ENCODE results near the gene MYO1D.

The MYO1D gene

DNA sequence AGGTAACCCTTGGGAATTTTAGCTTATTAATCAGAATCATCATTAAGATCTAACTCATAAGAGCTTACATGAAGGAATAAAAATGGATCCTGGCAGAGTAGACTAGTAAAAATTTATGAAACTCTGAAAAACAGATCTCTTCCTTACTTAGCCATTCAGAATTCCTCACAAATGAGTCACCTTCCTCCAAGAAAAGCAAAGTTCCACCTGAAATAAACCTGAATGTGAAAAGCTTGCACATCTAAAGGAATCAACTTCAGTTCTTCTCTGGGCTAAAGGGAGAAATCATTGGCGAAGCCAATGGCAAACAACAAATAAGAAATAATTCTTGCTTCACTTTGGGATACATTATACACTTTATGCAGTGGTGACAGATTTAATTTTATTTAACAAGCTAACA, 22.7 kb downstream of the MYO1D start:
- Histone ChIP-seq H3K4me1 (peaks cover 0 to 95% (median 30%) of the 10 kb centered on the region in 4 donors), H3K4me3 (no peak overlapping the region), H3K27ac (peak overlapping the region in 1 of 2 donors; percentile 31), H3K27me3 (no peaks in the 10 kb centered on the region), H3K9me3 (no peaks in the 10 kb centered on the region), H3K36me3 (no peaks in the 10 kb centered on the region)
- TF ChIP-seq, protein P1, sequence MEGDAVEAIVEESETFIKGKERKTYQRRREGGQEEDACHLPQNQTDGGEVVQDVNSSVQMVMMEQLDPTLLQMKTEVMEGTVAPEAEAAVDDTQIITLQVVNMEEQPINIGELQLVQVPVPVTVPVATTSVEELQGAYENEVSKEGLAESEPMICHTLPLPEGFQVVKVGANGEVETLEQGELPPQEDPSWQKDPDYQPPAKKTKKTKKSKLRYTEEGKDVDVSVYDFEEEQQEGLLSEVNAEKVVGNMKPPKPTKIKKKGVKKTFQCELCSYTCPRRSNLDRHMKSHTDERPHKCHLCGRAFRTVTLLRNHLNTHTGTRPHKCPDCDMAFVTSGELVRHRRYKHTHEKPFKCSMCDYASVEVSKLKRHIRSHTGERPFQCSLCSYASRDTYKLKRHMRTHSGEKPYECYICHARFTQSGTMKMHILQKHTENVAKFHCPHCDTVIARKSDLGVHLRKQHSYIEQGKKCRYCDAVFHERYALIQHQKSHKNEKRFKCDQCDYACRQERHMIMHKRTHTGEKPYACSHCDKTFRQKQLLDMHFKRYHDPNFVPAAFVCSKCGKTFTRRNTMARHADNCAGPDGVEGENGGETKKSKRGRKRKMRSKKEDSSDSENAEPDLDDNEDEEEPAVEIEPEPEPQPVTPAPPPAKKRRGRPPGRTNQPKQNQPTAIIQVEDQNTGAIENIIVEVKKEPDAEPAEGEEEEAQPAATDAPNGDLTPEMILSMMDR (IDR thresholded peaks at IDR 0.05), result no peak
- DNase-seq, result no peak
- intact Hi-C loops (cut with DNase I; ENCODE audit: low total_unique reads), result no loop called here

DNA sequence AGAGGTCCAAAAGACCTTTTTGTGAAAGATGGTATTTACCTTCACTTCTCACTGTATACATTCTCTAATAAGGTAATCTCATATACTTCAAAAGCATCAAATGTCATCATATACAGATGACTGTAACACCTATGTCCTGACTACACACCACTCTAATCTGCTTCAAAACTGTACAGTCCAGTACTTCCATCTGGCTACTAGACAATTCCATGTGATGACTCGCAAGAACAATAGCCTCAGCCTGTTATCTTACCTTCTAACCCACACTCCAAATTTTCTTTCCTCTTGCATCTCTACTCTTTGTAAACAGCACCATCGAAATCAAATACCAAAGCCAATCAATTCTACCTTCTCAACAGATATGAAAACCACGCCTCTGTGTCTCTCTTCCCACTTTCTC, 24.1 kb downstream of the MYO1D start:
- DNase-seq, result no peak
- no peaks in the 10 kb centered on the region for H3K36me3 ChIP-seq
- intact Hi-C loops (cut with DNase I; ENCODE audit: low total_unique reads), result no loop called here
- H3K27ac ChIP-seq, result peak overlapping the region; percentile 21 to 29
- no peaks in the 10 kb centered on the region for H3K27me3 ChIP-seq
- peaks cover 0 to 92% (median 25%) of the 10 kb centered on the region in 4 donors for H3K4me1 ChIP-seq
- H3K4me3 ChIP-seq, result no peak overlapping the region
- TF ChIP-seq, protein P1 (IDR thresholded peaks at IDR 0.05), result no peak
- no peaks in the 10 kb centered on the region for H3K9me3 ChIP-seq

DNA sequence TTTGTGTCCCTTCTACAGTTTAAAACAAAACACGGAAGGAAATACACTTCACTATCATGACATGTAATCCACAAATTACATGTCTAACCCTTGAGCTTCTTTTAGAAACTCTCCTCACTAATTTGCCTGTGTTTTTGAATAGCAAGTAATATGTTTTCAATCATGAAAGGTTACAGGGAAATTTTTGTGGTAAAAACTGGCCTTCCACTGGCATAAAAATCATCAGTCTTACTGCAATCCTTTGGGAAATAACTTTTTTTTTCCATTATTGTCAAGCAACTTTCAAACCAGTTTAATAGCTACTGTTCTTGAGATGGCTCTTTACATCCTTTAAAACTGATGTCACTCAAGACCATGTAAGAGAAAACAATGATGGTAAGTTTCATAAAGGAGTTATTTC, 27.0 kb downstream of the MYO1D start:
- peaks cover 0 to 92% (median 38%) of the 10 kb centered on the region in 4 donors for H3K4me1 ChIP-seq
- intact Hi-C loops (cut with DNase I; ENCODE audit: low total_unique reads), result no loop called here
- TF ChIP-seq, protein P1 (IDR thresholded peaks at IDR 0.05), result no peak
- H3K27me3 ChIP-seq, result no peaks in the 10 kb centered on the region
- no peak for DNase-seq
- H3K27ac ChIP-seq, result peak overlapping the region in 1 of 2 donors; percentile 2
- H3K4me3 ChIP-seq, result no peak overlapping the region
- H3K9me3 ChIP-seq, result no peaks in the 10 kb centered on the region
- H3K36me3 ChIP-seq, result no peaks in the 10 kb centered on the region

DNA sequence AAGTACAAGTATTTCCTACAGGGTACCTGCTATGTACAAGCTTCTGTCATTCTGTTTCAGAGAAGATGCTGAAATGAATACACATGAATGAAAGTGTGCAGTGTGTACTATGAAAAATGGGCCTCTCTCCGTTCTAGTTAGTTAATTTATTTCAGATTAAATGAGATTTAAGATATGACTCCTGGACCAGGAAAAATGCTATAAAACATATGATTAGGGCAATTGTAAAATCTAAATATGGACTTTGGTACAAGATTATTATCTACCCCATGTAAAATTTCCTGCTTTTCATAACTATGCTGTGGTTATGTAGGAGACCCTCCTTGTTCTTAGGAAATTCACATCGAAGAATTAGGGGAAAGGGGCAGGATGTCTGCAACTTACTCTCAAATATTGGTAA, 28.9 kb downstream of the MYO1D start:
- Histone ChIP-seq H3K4me3 (no peak overlapping the region), H3K27me3 (no peaks in the 10 kb centered on the region), H3K27ac (peak overlapping the region in 1 of 2 donors; percentile 17), H3K9me3 (no peaks in the 10 kb centered on the region), H3K36me3 (no peaks in the 10 kb centered on the region), H3K4me1 (peaks cover 0 to 91% (median 26%) of the 10 kb centered on the region in 4 donors)
- intact Hi-C loops (cut with DNase I; ENCODE audit: low total_unique reads), result no loop called here
- no peak for DNase-seq
- TF ChIP-seq, protein P1 (IDR thresholded peaks at IDR 0.05), result no peak

DNA sequence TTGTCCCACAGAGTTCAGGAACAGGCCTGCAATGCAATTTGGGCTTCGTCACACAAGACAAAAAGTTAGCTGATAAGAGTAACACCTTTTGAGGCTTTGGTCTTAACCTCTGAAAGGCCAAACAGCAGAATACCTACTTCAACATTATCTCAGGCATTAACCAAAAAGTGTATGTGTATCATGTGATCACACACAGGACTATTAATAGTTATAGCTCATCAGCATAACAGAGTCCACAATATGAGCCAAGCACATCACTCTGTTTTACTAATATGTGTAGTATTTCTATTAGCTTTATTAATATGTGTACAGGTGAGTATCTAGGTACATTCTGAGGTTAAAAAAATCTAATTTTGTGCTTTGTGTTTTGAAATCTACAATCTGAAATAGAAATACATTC, 30.8 kb downstream of the MYO1D start:
- DNase-seq, result no peak
- Histone ChIP-seq H3K27ac (no peak overlapping the region), H3K9me3 (no peaks in the 10 kb centered on the region), H3K4me3 (no peak overlapping the region), H3K4me1 (peaks cover 0 to 90% (median 21%) of the 10 kb centered on the region in 4 donors), H3K36me3 (no peaks in the 10 kb centered on the region), H3K27me3 (no peaks in the 10 kb centered on the region)
- TF ChIP-seq, protein P1 (IDR thresholded peaks at IDR 0.05), result no peak
- intact Hi-C loops (cut with DNase I; ENCODE audit: low total_unique reads), result no loop called here

DNA sequence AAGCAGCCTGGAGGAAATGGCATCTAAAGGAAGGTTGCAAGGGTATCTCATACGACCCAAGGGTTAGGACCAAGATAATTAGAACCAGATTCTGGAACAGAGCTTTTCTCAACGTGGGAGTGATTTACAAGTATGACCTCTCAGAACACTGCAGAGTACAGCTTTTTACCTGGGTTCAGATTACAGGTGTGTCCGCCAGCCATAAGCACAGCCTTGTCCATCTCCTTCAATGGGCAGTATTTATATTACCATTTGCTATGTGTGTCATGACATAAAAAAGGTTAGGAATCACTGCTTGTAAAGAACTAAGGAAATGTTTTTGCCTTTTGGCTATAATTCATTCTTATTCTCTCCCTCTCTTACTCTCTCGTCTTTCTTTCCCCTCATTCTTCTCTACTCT, 36.7 kb downstream of the MYO1D start:
- intact Hi-C loops (cut with DNase I; ENCODE audit: low total_unique reads), result no loop called here
- Histone ChIP-seq H3K27me3 (no peaks in the 10 kb centered on the region), H3K4me1 (peaks cover 0 to 81% (median 14%) of the 10 kb centered on the region in 4 donors), H3K9me3 (no peaks in the 10 kb centered on the region), H3K36me3 (no peaks in the 10 kb centered on the region), H3K27ac (peak overlapping the region; percentile 19 to 38), H3K4me3 (no peak overlapping the region)
- DNase-seq, result no peak
- TF ChIP-seq, protein P1 (IDR thresholded peaks at IDR 0.05), result no peak

Measured in tibial artery (tissue), 4 donors.